ENCODE data around the gene WWOX.

Gene WWOX

DNA sequence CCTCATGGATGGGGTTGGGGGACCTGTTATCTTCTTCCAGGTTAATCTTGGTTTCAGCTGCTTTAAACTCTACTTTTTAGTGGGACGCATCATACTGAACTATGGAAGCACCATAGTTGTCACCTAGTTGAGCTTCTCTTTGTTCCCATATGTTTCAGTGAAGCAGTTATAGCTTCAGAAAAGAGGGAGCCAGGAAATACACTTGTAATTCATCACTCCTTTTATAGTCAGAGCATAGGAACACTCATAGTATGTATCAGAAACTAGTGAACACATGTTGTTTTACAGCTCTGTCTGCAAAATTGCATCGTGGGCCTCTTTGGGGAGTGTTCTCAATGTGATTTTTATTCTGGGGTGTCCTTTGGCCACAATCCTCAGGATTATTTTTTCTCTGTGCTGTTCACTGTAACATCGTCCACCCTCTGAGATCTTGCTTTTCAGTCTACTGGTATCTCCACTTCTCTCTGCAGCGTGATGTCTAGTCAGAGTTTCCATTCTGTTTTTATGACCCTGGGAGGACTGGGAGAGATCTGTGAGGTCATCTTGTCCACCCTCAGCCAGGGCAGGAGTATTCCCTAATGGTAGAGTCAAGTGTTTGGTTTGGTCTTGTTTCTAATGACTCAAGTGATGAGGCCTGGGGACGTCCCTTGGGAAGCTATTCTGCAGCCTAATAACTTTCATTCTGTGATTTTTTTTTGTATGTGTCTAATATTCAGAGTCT is 585.4 kb downstream of the WWOX start:
- TF ChIP-seq REST (IDR thresholded peaks at IDR 0.05; ENCODE audit: insufficient read depth in 1 of 2, low read depth in 2 of 2, low read length in 2 of 2) (no peak), TAF1 (IDR thresholded peaks at IDR 0.05; ENCODE audit: borderline replicate concordance, insufficient read depth, low read length) (no peak), POLR2AphosphoS5 (IDR thresholded peaks at IDR 0.05; ENCODE audit: low read depth, low read length) (no peak), SIN3A (IDR thresholded peaks at IDR 0.05; ENCODE audit: borderline replicate concordance, insufficient read depth, low read length) (no peak), FOXP2 (optimal IDR thresholded peaks at IDR 0.05; ENCODE audit: borderline replicate concordance, extremely low read depth, extremely low read length, insufficient read depth) (no peak)

- TF ChIP-seq SIN3A (IDR thresholded peaks at IDR 0.05; ENCODE audit: borderline replicate concordance, insufficient read depth, low read length), result no peak
- no peak for TF ChIP-seq FOXP2 (optimal IDR thresholded peaks at IDR 0.05; ENCODE audit: borderline replicate concordance, extremely low read depth, extremely low read length, insufficient read depth)
Measured at GRCh38 chr16:78686601-78687000, 587.1 kb downstream of the WWOX start.

- TF ChIP-seq FOXP2 (optimal IDR thresholded peaks at IDR 0.05; ENCODE audit: borderline replicate concordance, extremely low read depth, extremely low read length, insufficient read depth) (no peak), POLR2AphosphoS5 (IDR thresholded peaks at IDR 0.05; ENCODE audit: low read depth, low read length) (no peak), TAF1 (IDR thresholded peaks at IDR 0.05; ENCODE audit: borderline replicate concordance, insufficient read depth, low read length) (no peak)
Measured at GRCh38 chr16:78689028-78689427, 589.6 kb downstream of the WWOX start.

- TF ChIP-seq FOXP2 (optimal IDR thresholded peaks at IDR 0.05; ENCODE audit: borderline replicate concordance, extremely low read depth, extremely low read length, insufficient read depth) (no peak), REST (IDR thresholded peaks at IDR 0.05; ENCODE audit: insufficient read depth in 1 of 2, low read depth in 2 of 2, low read length in 2 of 2) (no peak)
Measured at GRCh38 chr16:78689536-78689935, 590.1 kb downstream of the WWOX start.

- TF ChIP-seq SIN3A (IDR thresholded peaks at IDR 0.05; ENCODE audit: borderline replicate concordance, insufficient read depth, low read length) (no peak), FOXP2 (optimal IDR thresholded peaks at IDR 0.05; ENCODE audit: borderline replicate concordance, extremely low read depth, extremely low read length, insufficient read depth) (no peak), TAF1 (IDR thresholded peaks at IDR 0.05; ENCODE audit: borderline replicate concordance, insufficient read depth, low read length) (no peak), REST (IDR thresholded peaks at IDR 0.05; ENCODE audit: insufficient read depth in 1 of 2, low read depth in 2 of 2, low read length in 2 of 2) (no peak), POLR2AphosphoS5 (IDR thresholded peaks at IDR 0.05; ENCODE audit: low read depth, low read length) (no peak)
Measured at GRCh38 chr16:78690510-78690909, 591.1 kb downstream of the WWOX start.

DNA sequence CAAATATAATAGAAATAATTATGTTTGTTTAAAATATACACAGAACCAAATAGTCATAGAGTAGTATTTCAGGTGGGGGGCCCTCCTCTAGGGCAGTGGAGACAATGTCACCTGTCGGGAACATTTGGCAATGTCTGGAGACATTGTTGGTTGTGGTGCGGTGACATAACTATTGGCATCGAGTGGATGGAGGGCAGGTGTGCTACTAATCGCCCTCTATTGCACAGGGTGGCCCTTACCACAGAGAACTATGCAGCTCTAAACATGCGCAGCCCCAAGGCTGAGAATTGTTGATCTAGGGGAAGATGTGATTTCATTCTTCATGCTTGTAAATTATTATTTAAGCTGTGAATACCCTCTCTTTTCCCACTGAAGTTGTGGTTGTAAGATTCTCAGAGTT is 594.0 kb downstream of the WWOX start:
- TF ChIP-seq POLR2AphosphoS5 (IDR thresholded peaks at IDR 0.05; ENCODE audit: low read depth, low read length), result no peak
- TF ChIP-seq REST (IDR thresholded peaks at IDR 0.05; ENCODE audit: insufficient read depth in 1 of 2, low read depth in 2 of 2, low read length in 2 of 2), result no peak
- no peak for TF ChIP-seq FOXP2 (optimal IDR thresholded peaks at IDR 0.05; ENCODE audit: borderline replicate concordance, extremely low read depth, extremely low read length, insufficient read depth)
- TF ChIP-seq SIN3A (IDR thresholded peaks at IDR 0.05; ENCODE audit: borderline replicate concordance, insufficient read depth, low read length), result no peak
- TF ChIP-seq TAF1 (IDR thresholded peaks at IDR 0.05; ENCODE audit: borderline replicate concordance, insufficient read depth, low read length), result no peak
